GM12891 (cell line): Measurements from ENCODE around the gene SDCCAG8.
A peak's percentile ranks its signal among the peaks of the same experiment; 100 is the strongest.
"Not testable (repeated sequence)": the region's sequence is repeated elsewhere in the genome, so short reads cannot be mapped to it uniquely, and the experiment has no call there.

Experiments used
- DNase-seq: peaks from one replicate; pipeline ENCODE4 v3.0.0; 2011; ENCODE audit warnings: low spot score; ENCODE audit not compliant: insufficient read length
- FAIRE-seq: peaks from 2 replicates; lab custom pipeline; 2011; peaks lifted over from hg19 to GRCh38; lab: Jason Lieb, UNC
- PAX5 ChIP-seq: IDR thresholded peaks from 2 replicates; pipeline ENCODE4 v1.6.1; 2011; ENCODE audit warnings: low read length, moderate library complexity, mild to moderate bottlenecking; ENCODE audit not compliant: insufficient read depth, severe bottlenecking
- POLR2A ChIP-seq: IDR thresholded peaks from 2 replicates; pipeline ENCODE4 v1.6.1; 2011; ENCODE audit warnings: low read depth, low read length, control low read depth
- POLR2AphosphoS5 ChIP-seq: IDR thresholded peaks from 2 replicates; pipeline ENCODE4 v1.6.1; 2011; ENCODE audit warnings: low read depth, low read length, control low read depth
- POU2F2 ChIP-seq: IDR thresholded peaks from 2 replicates; pipeline ENCODE4 v1.6.1; 2011; ENCODE audit warnings: low read depth, mild to moderate bottlenecking, control low read depth, low read length, moderate library complexity
- SPI1 ChIP-seq: IDR thresholded peaks from 2 replicates; pipeline ENCODE4 v1.6.1; 2011; ENCODE audit warnings: low read depth, low read length, control low read depth
- TAF1 ChIP-seq: IDR thresholded peaks from 2 replicates; pipeline ENCODE4 v1.6.1; 2011; ENCODE audit warnings: low read depth, low read length, control low read depth

Gene SDCCAG8

DNA sequence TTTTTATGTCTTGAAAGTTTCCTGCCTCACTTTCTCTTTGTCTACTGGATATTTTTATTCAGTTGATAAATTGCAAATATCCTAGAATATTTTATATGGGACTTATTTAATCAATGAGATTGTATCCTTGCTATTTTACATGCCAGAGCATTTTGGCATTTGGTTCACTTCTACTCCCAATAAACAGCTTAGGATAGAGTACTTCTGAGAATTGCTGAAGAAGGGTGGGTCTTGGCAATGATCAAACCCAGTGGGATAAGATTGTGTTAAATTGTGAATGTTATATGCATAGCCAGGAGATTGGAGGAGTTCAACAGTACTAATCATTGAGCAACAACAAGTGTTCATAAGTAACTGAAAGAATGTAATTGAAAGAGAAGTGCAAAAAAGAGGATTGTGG lies 60.1 kb downstream of the SDCCAG8 start:
- DNase-seq, result no peak

DNA sequence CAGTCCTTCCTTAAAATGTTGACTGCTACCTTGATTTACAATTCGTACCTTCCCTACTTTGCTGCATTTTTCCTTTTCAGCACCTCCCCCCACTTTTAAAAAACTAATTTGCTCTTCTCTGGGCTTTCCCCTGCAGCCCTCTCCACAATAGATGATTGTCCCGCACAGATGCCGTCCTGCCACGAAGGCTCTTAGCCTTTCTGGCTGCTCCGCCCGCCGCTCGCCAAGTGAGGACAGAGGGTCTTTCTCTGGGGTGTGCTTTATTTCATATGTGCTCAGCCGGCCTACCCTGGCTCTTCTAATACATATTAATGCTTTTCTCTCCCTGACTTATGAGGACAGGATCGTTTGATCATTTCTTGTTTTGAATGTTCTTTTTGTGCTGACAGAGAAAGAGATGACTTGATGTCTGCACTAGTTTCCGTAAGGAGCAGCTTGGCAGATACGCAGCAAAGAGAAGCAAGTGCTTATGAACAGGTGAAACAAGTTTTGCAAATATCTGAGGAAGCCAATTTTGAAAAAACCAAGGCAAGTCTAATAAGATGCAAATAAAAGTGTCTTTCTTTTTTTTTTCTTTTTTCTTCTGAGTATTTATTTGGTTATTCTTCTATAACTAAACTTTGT lies 60.6 kb downstream of the SDCCAG8 start:
- TF ChIP-seq POLR2AphosphoS5 (no peak), POU2F2 (no peak), PAX5 (no peak), POLR2A (no peak), SPI1 (no peak), TAF1 (no peak)
- DNase-seq (no peak), FAIRE-seq (no peak)

More for the DNA sequence above, 60.1 kb downstream of the SDCCAG8 start:
- TF ChIP-seq PAX5 (no peak), POU2F2 (no peak), POLR2AphosphoS5 (no peak), SPI1 (no peak), TAF1 (no peak), POLR2A (no peak)
- no peak for FAIRE-seq

DNA sequence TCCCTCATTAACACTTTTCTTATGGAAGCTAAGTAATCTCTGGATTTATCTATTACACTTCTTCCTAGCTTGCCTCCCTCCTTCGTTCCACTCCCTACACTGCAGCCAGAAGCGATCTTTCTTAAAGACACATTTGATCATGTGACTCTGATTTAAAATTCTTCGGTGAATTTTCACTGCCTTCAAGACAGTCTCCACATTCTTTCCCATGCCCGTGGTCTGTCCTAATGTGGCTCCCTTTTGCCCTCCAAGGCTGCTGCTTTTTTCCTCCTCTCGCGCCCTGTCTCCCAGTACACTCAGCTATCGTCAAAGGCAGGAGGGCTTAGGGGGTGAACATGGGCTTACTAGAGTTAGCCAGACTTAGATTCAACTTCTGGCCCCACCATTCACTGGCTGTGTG lies 64.4 kb downstream of the SDCCAG8 start:
- TF ChIP-seq POU2F2 (no peak), POLR2A (no peak), TAF1 (no peak), POLR2AphosphoS5 (no peak), SPI1 (no peak), PAX5 (no peak)
- FAIRE-seq, result no peak
- DNase-seq, result no peak

DNA sequence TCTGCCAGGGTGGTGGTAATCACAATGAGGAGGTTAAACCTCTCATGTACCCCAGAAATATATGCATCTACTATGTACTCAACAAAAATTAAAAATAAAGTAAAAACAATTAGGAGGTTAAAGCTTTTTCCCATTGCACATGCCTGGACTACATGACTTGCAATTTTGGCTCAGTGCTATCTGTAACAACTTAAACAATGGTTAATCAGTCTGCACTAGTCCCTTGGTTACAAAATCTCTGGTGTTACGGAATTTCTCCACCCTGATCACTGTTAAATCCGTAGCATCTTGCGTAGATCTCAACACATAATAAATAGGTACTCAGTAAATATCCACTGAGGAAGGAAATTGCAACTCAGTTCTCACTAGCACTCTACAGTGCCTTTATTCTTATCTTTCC lies 66.5 kb downstream of the SDCCAG8 start:
- TF ChIP-seq POLR2A, result no peak
- TF ChIP-seq PAX5, result no peak
- TF ChIP-seq TAF1, result no peak
- no peak for TF ChIP-seq POU2F2
- no peak for TF ChIP-seq SPI1
- no peak for TF ChIP-seq POLR2AphosphoS5
- FAIRE-seq (no peak), DNase-seq (no peak)

DNA sequence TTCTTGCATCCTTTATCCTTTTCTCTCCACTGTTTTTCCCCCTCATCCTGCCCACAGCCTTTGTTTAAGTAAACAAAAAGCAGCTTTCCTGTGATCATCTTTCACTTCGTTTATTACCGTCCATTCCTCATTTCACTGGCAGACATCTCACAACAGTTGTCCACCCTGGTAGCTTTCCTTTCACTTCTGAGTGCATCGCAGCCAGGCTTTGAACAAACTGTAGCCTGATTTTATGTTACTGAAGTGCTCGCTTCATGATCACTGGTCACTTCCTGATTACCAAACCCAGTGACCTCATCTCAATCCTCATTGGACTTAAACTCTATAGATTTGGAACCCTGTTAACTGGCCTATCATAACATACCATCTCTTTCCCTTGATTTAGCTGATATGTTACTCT lies 67.7 kb downstream of the SDCCAG8 start:
- no peak for FAIRE-seq
- no peak for DNase-seq
- no peak for TF ChIP-seq SPI1
- no peak for TF ChIP-seq POLR2A
- TF ChIP-seq TAF1, result no peak
- TF ChIP-seq PAX5, result no peak
- TF ChIP-seq POLR2AphosphoS5, result no peak

DNA sequence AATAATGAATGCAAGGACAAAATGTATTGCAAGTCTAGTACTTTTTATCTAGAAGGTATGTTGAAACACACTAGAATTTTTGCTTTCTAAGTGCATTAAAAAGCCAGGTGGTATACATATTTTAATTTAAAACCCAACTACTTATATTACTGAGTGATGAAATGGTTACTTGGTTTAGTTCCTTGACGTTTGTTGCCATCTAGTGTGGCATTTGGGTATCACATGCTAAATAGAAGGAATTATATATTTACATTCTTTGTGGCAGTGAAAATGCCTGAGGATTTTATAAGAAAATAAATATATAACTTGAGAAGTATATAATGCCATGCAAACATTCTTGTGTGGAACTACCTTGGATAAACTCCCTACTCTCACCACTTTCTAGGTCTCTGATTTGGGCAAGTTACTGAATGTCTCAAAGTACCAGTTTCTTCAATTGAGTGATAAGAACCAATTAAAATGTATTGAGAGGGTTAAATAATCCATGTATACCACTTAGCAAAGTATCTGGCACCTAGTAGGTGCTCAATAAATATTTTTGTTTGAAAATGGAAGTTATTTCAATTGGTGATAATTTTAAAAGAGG lies 69.6 kb downstream of the SDCCAG8 start:
- peak; percentile 20 for FAIRE-seq
- no peak for DNase-seq
- TF ChIP-seq POLR2AphosphoS5 (no peak), SPI1 (no peak), TAF1 (no peak), POLR2A (no peak), PAX5 (no peak)

DNA sequence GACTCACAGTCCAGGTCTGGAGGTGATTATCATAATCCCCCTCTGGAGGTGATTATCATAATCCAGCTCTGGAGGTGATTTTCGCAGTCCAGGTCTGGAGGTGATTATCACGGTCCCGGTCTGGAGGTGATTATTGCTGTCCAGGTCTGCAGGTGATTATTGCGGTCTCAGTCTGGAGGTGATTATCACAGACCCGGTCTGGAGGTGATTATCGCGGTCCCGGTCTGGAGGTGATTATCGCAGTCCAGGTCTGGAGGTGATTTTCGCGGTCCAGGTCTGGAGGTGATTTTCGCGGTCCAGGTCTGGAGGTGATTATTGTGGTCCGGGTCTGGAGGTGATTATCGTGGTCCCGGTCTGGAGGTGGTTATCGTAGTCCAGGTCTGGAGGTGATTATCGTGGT lies 76.6 kb downstream of the SDCCAG8 start:
- FAIRE-seq, result no peak
- DNase-seq, result no peak
- TF ChIP-seq TAF1 (no peak), POU2F2 (no peak), PAX5 (no peak), POLR2AphosphoS5 (no peak), SPI1 (no peak), POLR2A (no peak)

DNA sequence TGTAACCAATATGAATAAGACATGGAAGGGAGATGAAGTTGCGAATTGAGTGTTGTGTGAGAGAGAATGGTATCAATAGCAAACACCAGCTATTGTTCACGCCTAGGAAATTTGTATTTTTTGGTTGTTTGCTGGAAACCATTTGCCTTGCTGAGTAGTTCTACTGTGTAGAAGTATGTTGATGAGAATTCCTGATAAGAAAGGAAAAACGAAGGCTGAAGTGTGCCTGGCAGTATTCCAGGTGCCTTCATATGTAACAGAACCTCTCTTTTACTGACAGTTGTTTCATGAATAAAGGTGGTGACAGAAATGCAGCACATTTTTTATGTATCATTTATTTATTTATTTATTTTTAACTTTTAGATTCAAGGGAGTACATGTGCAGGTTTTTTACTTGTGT lies 79.5 kb downstream of the SDCCAG8 start:
- TF ChIP-seq POLR2AphosphoS5 (no peak), PAX5 (no peak), SPI1 (no peak), TAF1 (no peak), POU2F2 (no peak), POLR2A (no peak)
- DNase-seq, result no peak
- no peak for FAIRE-seq

DNA sequence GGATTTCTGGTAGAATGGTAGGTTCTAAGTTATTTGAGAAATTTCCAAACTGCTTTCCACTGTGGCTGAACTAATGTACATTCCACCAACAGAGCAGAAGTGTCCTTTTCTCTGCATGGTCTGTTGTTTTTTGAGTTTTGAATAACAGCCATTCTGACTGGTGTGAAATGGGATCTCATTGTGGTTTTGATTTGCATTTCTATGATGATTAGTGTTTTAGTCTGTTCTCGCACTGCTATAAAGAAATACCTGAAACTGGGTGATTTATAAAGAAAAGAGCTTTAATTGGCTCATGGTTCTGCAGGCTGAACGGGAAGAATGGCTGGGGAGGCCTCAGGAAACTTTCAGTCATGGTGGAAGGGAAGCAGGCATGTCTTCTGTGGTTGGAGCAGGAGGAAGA lies 80.3 kb downstream of the SDCCAG8 start:
- FAIRE-seq (no peak), DNase-seq (no peak)
- TF ChIP-seq TAF1, result no peak
- TF ChIP-seq POU2F2, result no peak
- no peak for TF ChIP-seq PAX5
- TF ChIP-seq POLR2A, result no peak
- no peak for TF ChIP-seq SPI1
- no peak for TF ChIP-seq POLR2AphosphoS5

DNA sequence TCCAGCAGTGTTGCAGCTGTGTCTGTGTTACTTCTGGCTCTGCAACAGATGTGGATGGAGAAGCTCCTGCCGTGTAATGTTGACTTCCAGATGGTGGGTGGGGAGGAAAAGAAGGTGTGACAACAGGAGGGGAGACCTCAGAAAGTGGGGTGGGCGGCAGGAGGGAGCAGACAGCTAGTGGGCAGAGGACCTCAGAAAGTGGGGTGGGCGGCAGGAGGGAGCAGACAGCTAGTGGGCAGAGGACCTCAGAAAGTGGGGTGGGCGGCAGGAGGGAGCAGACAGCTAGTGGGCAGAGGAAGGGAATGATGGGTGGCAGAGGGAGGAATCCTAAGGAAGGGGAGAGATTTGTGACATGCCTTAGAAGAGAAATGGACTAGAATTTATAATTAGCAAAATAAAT lies 83.0 kb downstream of the SDCCAG8 start:
- not testable (repeated sequence) for FAIRE-seq

More for the DNA sequence above, 83.0 kb downstream of the SDCCAG8 start:
- DNase-seq, result not testable (repeated sequence)
